Upper lobe of left lung (tissue), 6 donors: ENCODE measurements around the gene CARMIL1. TPM values are rescaled to one million over a fixed set of nuclear protein-coding genes. Genes with fewer than 3 reads are reported as not detected.

Experiments used
- ATAC-seq, 2 donors: fragments of 200-7000 bp; cut with Tn5 transposase; one replicate each; pipeline ENCODE4 v1.9.1; 2022; ENCODE audit warnings: mild to moderate bottlenecking in 2 of 2, moderate library complexity in 2 of 2; ENCODE audit not compliant: low FRiP score in 2 of 2
- DNase-seq, 2 donors: peaks; one replicate each; pipeline ENCODE4 v3.0.0-alpha.2; 2019 to 2020
- H3K27ac ChIP-seq, 4 donors: fragments of 200-600 bp; sonication (generic); one replicate each; pipeline ENCODE4 v1.5.1; 2016 to 2019
- H3K27me3 ChIP-seq, 4 donors: fragments of 200-600 bp; sonication (generic); one replicate each; pipeline ENCODE4 v1.5.1; 2017 to 2019
- H3K36me3 ChIP-seq, 4 donors: fragments of 200-600 bp; sonication (generic); one replicate each; pipeline ENCODE4 v1.5.1; 2016 to 2019
- H3K4me1 ChIP-seq, 4 donors: fragments of 200-600 bp; sonication (generic); one replicate each; pipeline ENCODE4 v1.5.1; 2018 to 2019
- H3K4me3 ChIP-seq, 4 donors: fragments of 200-600 bp; sonication (generic); one replicate each; pipeline ENCODE4 v1.5.1; 2017 to 2019; ENCODE audit warnings: mild to moderate bottlenecking in 2 of 4, moderate library complexity in 1 of 4
- H3K9me3 ChIP-seq, 4 donors: fragments of 200-600 bp; sonication (generic); one replicate each; pipeline ENCODE4 v1.5.1; 2018 to 2019
- CTCF ChIP-seq, 6 experiments: fragments of 450-650 bp in 4 of 6; fragments of 200-600 bp in 2 of 6; sonication (generic) in 2 of 6; IDR thresholded peaks; one replicate each; pipeline ENCODE4 v1.5.1; 2016 to 2019; ENCODE audit warnings: antibody characterized with exemption in 6 of 6
- EP300 ChIP-seq, 4 donors: sonication (generic); formaldehyde crosslinking; IDR thresholded peaks; one replicate each; pipeline ENCODE4 v1.5.1; 2017; ENCODE audit warnings: antibody characterized with exemption in 4 of 4, control low read depth in 2 of 4
- POLR2A ChIP-seq, 4 donors: fragments of 450-650 bp; IDR thresholded peaks; one replicate each; pipeline ENCODE4 v1.5.1; 2016 to 2017; ENCODE audit warnings: antibody characterized with exemption in 4 of 4, mild to moderate bottlenecking in 2 of 4
- POLR2AphosphoS5 ChIP-seq, 2 donors: sonication (generic); formaldehyde crosslinking; IDR thresholded peaks; one replicate each; pipeline ENCODE4 v1.5.1; 2017; ENCODE audit warnings: antibody characterized with exemption in 2 of 2
- WGBS, 2 donors: methylation state at CpG; one replicate each; pipeline ENCODE4 v1.1.5; 2017 to 2018; 5-methylcytosine and 5-hydroxymethylcytosine counted together
- total RNA-seq, 6 donors: library from RNA; depleted of rRNA in 4 of 6; stranded (reverse); fragments of >200 nt in 4 of 6; gene quantifications; one replicate each; pipeline versions ENCODE4 v1.1.0 to v1.2.1, GENCODE V29; 2016 to 2021
- donor health status: DM: no; HTN: no; CAD: no; lungs with moderate emphysema.
- donor health status: DM: no; HTN: yes; CAD: no; lungs with severe emphysema.

The CARMIL1 gene
- total RNA-seq, 6 donors from 2014 or later: 19.8 to 78.6 (median 44.9) TPM

- H3K4me3 ChIP-seq: no peak overlapping the region
- ATAC-seq (no peak), DNase-seq (no peak)
- H3K4me1 ChIP-seq: no peaks in the 10 kb centered on the region
- peaks cover 0 to 11% (median 0%) of the 10 kb centered on the region in 4 donors for H3K36me3 ChIP-seq
- TF ChIP-seq POLR2A (IDR thresholded peaks at IDR 0.05): no peak
- TF ChIP-seq POLR2AphosphoS5 (IDR thresholded peaks at IDR 0.05): no peak
- peak in 1 of 6 experiments; percentile 26 for TF ChIP-seq CTCF (IDR thresholded peaks at IDR 0.05)
- no peak for TF ChIP-seq EP300 (IDR thresholded peaks at IDR 0.05)
- H3K27me3 ChIP-seq: no peaks in the 10 kb centered on the region
- no peaks in the 10 kb centered on the region for H3K9me3 ChIP-seq
- no peak overlapping the region for H3K27ac ChIP-seq
Observed at GRCh38 chr6:25469797-25470388, 190.7 kb downstream of the CARMIL1 start.

GRCh38 chr6:25472306-25472705, 193.1 kb downstream of the CARMIL1 start:
- DNase-seq (no peak), ATAC-seq (no peak)
- TF ChIP-seq CTCF (IDR thresholded peaks at IDR 0.05) (peak in 1 of 6 experiments; percentile 34), EP300 (IDR thresholded peaks at IDR 0.05) (no peak), POLR2AphosphoS5 (IDR thresholded peaks at IDR 0.05) (no peak)
- no peak overlapping the region for H3K27ac ChIP-seq
- H3K36me3 ChIP-seq: peaks cover 0 to 11% (median 0%) of the 10 kb centered on the region in 4 donors
- H3K4me1 ChIP-seq: no peaks in the 10 kb centered on the region
- H3K9me3 ChIP-seq: no peaks in the 10 kb centered on the region
- no peaks in the 10 kb centered on the region for H3K27me3 ChIP-seq
- no peak overlapping the region for H3K4me3 ChIP-seq
- 86 to 87% methylated on average over 3 of the region's 3 CpGs for WGBS, 2 donors

- no peaks in the 10 kb centered on the region for H3K4me1 ChIP-seq
- H3K27me3 ChIP-seq: no peaks in the 10 kb centered on the region
- no peak for ATAC-seq
- H3K4me3 ChIP-seq: no peak overlapping the region
- H3K9me3 ChIP-seq: no peaks in the 10 kb centered on the region
- H3K36me3 ChIP-seq: peaks cover 0 to 11% (median 0%) of the 10 kb centered on the region in 4 donors
- 72 to 77% methylated on average over 3 of the region's 3 CpGs for WGBS, 2 donors
- TF ChIP-seq POLR2A (IDR thresholded peaks at IDR 0.05) (no peak), EP300 (IDR thresholded peaks at IDR 0.05) (no peak)
- no peak overlapping the region for H3K27ac ChIP-seq
- DNase-seq: no peak
Observed at GRCh38 chr6:25472906-25473305, 193.7 kb downstream of the CARMIL1 start.

GRCh38 chr6:25473447-25473846, 194.3 kb downstream of the CARMIL1 start:
- no peak overlapping the region for H3K27ac ChIP-seq
- DNase-seq: no peak
- WGBS, 2 donors: 85 to 90% methylated on average over 3 of the region's 3 CpGs
- H3K4me1 ChIP-seq: no peaks in the 10 kb centered on the region
- H3K4me3 ChIP-seq: no peak overlapping the region
- H3K9me3 ChIP-seq: no peaks in the 10 kb centered on the region
- H3K36me3 ChIP-seq: peaks cover 0 to 11% (median 0%) of the 10 kb centered on the region in 4 donors
- no peak for TF ChIP-seq EP300 (IDR thresholded peaks at IDR 0.05)
- TF ChIP-seq POLR2A (IDR thresholded peaks at IDR 0.05): no peak
- no peak for TF ChIP-seq POLR2AphosphoS5 (IDR thresholded peaks at IDR 0.05)
- TF ChIP-seq CTCF (IDR thresholded peaks at IDR 0.05): no peak
- no peak for ATAC-seq
- H3K27me3 ChIP-seq: no peaks in the 10 kb centered on the region

- peaks cover 0 to 11% (median 0%) of the 10 kb centered on the region in 4 donors for H3K36me3 ChIP-seq
- TF ChIP-seq CTCF (IDR thresholded peaks at IDR 0.05) (no peak), EP300 (IDR thresholded peaks at IDR 0.05) (no peak), POLR2AphosphoS5 (IDR thresholded peaks at IDR 0.05) (no peak), POLR2A (IDR thresholded peaks at IDR 0.05) (no peak)
- no peak for ATAC-seq
- no peak overlapping the region for H3K27ac ChIP-seq
- no peaks in the 10 kb centered on the region for H3K27me3 ChIP-seq
- H3K4me1 ChIP-seq: no peaks in the 10 kb centered on the region
- DNase-seq: no peak
- no peak overlapping the region for H3K4me3 ChIP-seq
- no peaks in the 10 kb centered on the region for H3K9me3 ChIP-seq
- 82 to 92% methylated on average over 3 of the region's 3 CpGs for WGBS, 2 donors
Observed at GRCh38 chr6:25476126-25476525, 197.0 kb downstream of the CARMIL1 start.
